CD8-positive, alpha-beta memory T cell (primary cell): Measurements from ENCODE around the gene ZYX. TPM values are rescaled to one million over a fixed set of nuclear protein-coding genes. Genes with fewer than 3 reads are reported as not detected.
"Not testable (repeated sequence)": the region's sequence is repeated elsewhere in the genome, so short reads cannot be mapped to it uniquely, and the experiment has no call there.

ENCODE experiments used
- CTCF ChIA-PET: fragments of 350-600 bp; sonication (Branson Sonifier 250); formaldehyde crosslinking; loops from one replicate; lab custom pipeline; 2021; ENCODE audit warnings: antibody characterized with exemption; lab: Charles Lee
- POLR2A ChIA-PET: fragments of 350-600 bp; sonication (Branson Sonifier 250); formaldehyde crosslinking; loops from one replicate; lab custom pipeline; 2021; ENCODE audit warnings: antibody characterized with exemption; lab: Charles Lee
- DNase-seq, 5 donors: peaks; one replicate each; pipeline versions ENCODE4 v3.0.0 to v3.0.0-alpha.2; 2020 to 2022; ENCODE audit warnings: mixed read lengths in 1 of 5
- H3K27ac ChIP-seq: one replicate; pipeline ENCODE4 v1.7.0; 2013; ENCODE audit warnings: low read depth, mild to moderate bottlenecking, low read length, moderate library complexity
- H3K27me3 ChIP-seq: 2 replicates; pipeline ENCODE4 v1.7.0; 2013; ENCODE audit warnings: low read length, mild to moderate bottlenecking; ENCODE audit not compliant: insufficient read depth, poor library complexity, severe bottlenecking
- H3K36me3 ChIP-seq: 2 replicates; pipeline ENCODE4 v1.7.0; 2013; ENCODE audit warnings: mild to moderate bottlenecking, low read length, moderate library complexity; ENCODE audit not compliant: insufficient read depth
- H3K4me1 ChIP-seq: 2 replicates; pipeline ENCODE4 v1.7.0; 2013; ENCODE audit warnings: mild to moderate bottlenecking, low read length, moderate library complexity; ENCODE audit not compliant: insufficient read depth
- H3K4me3 ChIP-seq: 2 replicates; pipeline ENCODE4 v1.7.0; 2013; ENCODE audit warnings: mild to moderate bottlenecking, low read length
- H3K9me3 ChIP-seq: 2 replicates; pipeline ENCODE4 v1.7.0; 2013; ENCODE audit warnings: mild to moderate bottlenecking, low read length
- H3K27ac Mint-ChIP-seq, 8 donors: one replicate each; pipeline ENCODE4 v1.8.0; 2020 to 2021; ENCODE audit warnings: mixed read lengths in 8 of 8, mild to moderate bottlenecking in 6 of 8, inconsistent platforms in 3 of 8, moderate library complexity in 3 of 8
- H3K27me3 Mint-ChIP-seq, 2 donors: one replicate each; pipeline ENCODE4 v1.8.0; 2020 to 2021; ENCODE audit warnings: mixed read lengths in 2 of 2, mild to moderate bottlenecking in 1 of 2, moderate library complexity in 1 of 2
- H3K36me3 Mint-ChIP-seq, 3 donors: one replicate each; pipeline ENCODE4 v1.8.0; 2020 to 2021; ENCODE audit warnings: mixed read lengths in 3 of 3, inconsistent platforms in 1 of 3, mild to moderate bottlenecking in 1 of 3
- H3K4me1 Mint-ChIP-seq, 3 donors: one replicate each; pipeline ENCODE4 v1.8.0; 2020 to 2021; ENCODE audit warnings: mixed read lengths in 3 of 3, inconsistent platforms in 1 of 3, mild to moderate bottlenecking in 1 of 3
- H3K4me3 Mint-ChIP-seq, 7 donors: one replicate each; pipeline ENCODE4 v1.8.0; 2020 to 2021; ENCODE audit warnings: mixed read lengths in 7 of 7, mild to moderate bottlenecking in 6 of 7, moderate library complexity in 4 of 7, inconsistent platforms in 2 of 7
- H3K9me3 Mint-ChIP-seq, 5 donors: one replicate each; pipeline ENCODE4 v1.8.0; 2020 to 2022; ENCODE audit warnings: mixed read lengths in 5 of 5, mild to moderate bottlenecking in 3 of 5, moderate library complexity in 2 of 5, inconsistent platforms in 1 of 5
- polyA plus RNA-seq: library from polyadenylated mRNA; unstranded; fragments of 300-500 nt; fragmentation: Illumina TruSeq; gene quantifications from one replicate; pipeline ENCODE4 v1.2.3, GENCODE V29; 2021
- total RNA-seq, 2 experiments: library from RNA; stranded (reverse); gene quantifications; one replicate each; pipeline ENCODE4 v1.2.3, GENCODE V29; 2021

The ZYX gene
- total and polyA plus RNA-seq, 3 experiments from 2014 or later: 101 to 143 (median 104) TPM

DNA sequence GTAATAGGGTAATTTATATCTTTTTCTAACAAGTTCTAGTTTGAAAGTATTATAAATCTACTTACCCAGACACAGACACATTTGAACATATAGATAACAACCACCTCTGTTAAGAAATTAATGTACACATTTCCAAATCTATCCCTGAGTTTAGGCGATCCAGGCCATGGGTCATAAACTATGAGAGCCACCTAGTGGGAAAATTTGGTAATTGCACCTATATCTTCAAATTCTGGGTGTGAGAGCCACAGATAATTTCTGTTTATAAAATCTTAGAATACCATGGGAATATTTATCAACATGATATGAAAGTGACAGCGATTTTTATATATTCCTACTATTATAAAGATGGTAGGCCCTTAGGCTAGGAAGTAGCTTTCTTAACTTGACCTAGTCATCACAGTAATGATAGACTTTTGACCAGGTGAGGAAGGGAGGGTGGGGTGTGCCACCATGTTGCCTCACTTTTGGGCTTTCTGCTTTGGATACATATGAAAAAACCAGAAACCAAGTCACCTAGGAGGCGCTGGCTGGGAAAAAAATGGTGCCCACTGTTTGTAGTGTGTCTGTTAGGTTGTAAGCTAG, 35.5 kb downstream of the ZYX start:
- CTCF ChIA-PET: interaction anchor here (0.7 to 5.8 kb wide), 24 partner anchors 9 to 197 kb away, joined by 3 to 67 read pairs (median 4); partner anchors contain the start of gene ZYX
- POLR2A ChIA-PET: interaction anchor here (0.6 to 0.7 kb wide), 2 partner anchors 36 to 197 kb away, joined by 3 to 13 read pairs; no protein-coding TSS in a partner anchor

DNA sequence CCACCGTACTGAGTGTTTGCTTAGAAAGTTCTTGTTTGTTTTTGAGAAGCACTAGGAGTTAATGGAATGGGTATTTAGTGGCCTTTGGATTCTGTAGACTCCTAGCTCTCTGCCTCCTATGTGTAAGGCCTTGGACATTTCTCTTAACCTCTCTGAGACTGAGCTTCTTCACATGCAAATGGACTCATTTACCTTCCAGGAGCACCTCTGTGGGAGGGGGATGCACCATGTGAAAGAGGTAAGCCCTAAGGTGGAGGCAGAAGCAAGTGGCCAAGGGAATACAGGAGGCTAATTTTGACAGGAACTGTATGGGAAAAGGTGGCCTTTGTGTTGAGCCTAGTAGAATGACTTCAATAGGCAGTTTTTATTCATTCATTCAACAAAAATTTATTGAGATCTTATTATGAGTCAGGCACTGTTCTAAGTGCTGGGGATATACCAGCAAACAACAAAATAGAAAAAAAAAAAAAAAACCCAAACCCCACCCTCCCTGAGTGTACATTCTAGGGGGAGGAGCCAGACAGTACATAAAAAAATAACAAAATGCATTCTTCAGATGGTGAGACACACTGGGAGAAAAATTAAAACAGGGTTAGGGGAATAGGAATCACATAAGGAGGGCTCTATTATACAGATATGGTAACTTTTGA, 36.7 kb downstream of the ZYX start:
- H3K36me3 Mint-ChIP-seq: peaks cover 0 to 5% (median 5%) of the 10 kb centered on the region in 3 donors
- peaks cover 0 to 2% (median 0%) of the 10 kb centered on the region in 5 donors for H3K9me3 Mint-ChIP-seq
- H3K9me3 ChIP-seq: no peaks in the 10 kb centered on the region
- H3K27ac Mint-ChIP-seq: no peak overlapping the region
- CTCF ChIA-PET: interaction anchor here (0.7 to 5.8 kb wide), 9 partner anchors 9 to 199 kb away, joined by 3 to 67 read pairs (median 4); partner anchors contain the start of gene ZYX
- H3K27me3 Mint-ChIP-seq: peaks cover 8 to 18% of the 10 kb centered on the region in 2 donors
- no peak overlapping the region for H3K27ac ChIP-seq
- no peaks in the 10 kb centered on the region for H3K4me1 ChIP-seq
- H3K4me3 Mint-ChIP-seq: peak overlapping the region in 1 of 7 donors; percentile 73
- peaks cover 0 to 5% (median 4%) of the 10 kb centered on the region in 3 donors for H3K4me1 Mint-ChIP-seq
- no peak overlapping the region for H3K4me3 ChIP-seq
- H3K27me3 ChIP-seq: no peaks in the 10 kb centered on the region
- no peak for DNase-seq
- POLR2A ChIA-PET: no interaction called here
- H3K36me3 ChIP-seq: no peaks in the 10 kb centered on the region

More for the DNA sequence above, 35.5 kb downstream of the ZYX start:
- H3K4me3 ChIP-seq: no peak overlapping the region
- Mint-ChIP-seq H3K27ac (no peak overlapping the region), H3K9me3 (no peaks in the 10 kb centered on the region), H3K27me3 (peaks cover 13 to 18% of the 10 kb centered on the region in 2 donors), H3K4me1 (peaks cover 0 to 5% (median 4%) of the 10 kb centered on the region in 3 donors), H3K36me3 (peaks cover 0 to 5% (median 3%) of the 10 kb centered on the region in 3 donors), H3K4me3 (no peak overlapping the region)
- no peaks in the 10 kb centered on the region for H3K9me3 ChIP-seq
- H3K27ac ChIP-seq: no peak overlapping the region
- H3K36me3 ChIP-seq: no peaks in the 10 kb centered on the region
- no peaks in the 10 kb centered on the region for H3K27me3 ChIP-seq
- no peaks in the 10 kb centered on the region for H3K4me1 ChIP-seq
- peak in 2 of 5 donors; percentile 49 to 56 for DNase-seq

DNA sequence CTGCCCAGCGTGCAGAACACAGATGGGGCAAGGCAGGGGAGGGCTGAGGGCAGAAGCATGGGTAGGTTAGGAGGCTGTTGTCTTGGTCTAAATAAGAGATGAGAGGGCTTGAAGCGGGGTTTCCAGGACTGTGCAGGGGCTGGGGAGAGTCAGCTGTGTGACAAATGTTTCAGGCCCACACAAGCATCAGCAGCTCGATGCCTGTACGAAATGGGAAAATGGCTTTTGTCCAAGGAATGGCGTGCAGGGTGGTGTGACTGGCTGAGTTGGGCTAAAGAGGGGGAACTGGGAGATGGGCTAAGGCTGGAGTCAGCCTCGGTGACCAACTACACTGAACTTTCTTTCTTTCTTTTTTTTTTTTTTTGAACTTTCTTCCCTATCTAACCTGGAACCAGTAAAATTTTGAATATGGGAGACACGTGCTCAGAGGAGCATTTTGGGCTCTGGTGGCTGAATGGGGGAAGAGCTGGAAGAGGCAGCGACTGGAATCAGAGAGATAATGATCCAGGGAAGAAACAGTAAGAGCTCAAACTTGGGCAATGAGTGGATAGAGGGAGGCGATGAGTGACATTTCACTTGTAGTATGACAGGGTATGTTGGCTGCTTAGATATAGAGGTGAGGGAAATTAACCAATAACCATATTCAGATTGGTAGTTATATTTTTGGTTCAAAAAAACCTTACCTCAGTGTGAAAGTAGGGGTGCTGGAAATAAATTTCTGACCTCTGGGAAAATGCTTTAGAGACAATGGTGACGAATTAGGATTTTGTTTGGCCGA, 37.7 kb downstream of the ZYX start:
- no peak overlapping the region for H3K4me3 ChIP-seq
- H3K36me3 Mint-ChIP-seq: peaks cover 0 to 7% (median 5%) of the 10 kb centered on the region in 3 donors
- no peaks in the 10 kb centered on the region for H3K27me3 ChIP-seq
- no peak for DNase-seq
- H3K4me1 Mint-ChIP-seq: peaks cover 0 to 5% (median 4%) of the 10 kb centered on the region in 3 donors
- H3K27me3 Mint-ChIP-seq: peaks cover 7 to 10% of the 10 kb centered on the region in 2 donors
- H3K4me3 Mint-ChIP-seq: no peak overlapping the region
- POLR2A ChIA-PET: no interaction called here
- H3K36me3 ChIP-seq: no peaks in the 10 kb centered on the region
- no peak overlapping the region for H3K27ac ChIP-seq
- CTCF ChIA-PET: interaction anchor here (1.2 to 5.8 kb wide), 3 partner anchors 39 to 177 kb away, joined by 3 to 67 read pairs (median 30); partner anchors contain the start of gene ZYX
- no peaks in the 10 kb centered on the region for H3K4me1 ChIP-seq
- no peak overlapping the region for H3K27ac Mint-ChIP-seq
- no peaks in the 10 kb centered on the region for H3K9me3 ChIP-seq
- H3K9me3 Mint-ChIP-seq: peaks cover 0 to 2% (median 0%) of the 10 kb centered on the region in 5 donors

DNA sequence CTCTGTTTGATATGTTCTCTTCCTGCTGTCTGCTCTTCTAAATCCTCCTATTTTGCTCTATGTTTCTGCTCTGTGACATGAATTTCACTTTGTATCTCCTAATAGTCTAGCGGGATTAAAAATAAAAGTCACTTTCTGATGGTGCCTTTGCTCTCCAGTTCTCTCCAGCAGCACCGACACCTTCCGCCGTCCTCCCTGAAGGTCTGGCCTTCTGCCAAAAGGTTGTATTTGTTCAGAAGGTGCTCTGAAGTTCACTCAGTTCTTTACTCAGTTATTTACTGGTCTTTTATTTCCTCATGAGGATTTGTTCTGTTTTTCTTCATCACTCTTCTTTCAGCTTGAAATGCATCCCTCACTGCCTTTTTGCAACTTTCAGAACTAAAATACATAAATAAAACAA, 38.7 kb downstream of the ZYX start:
- H3K36me3 Mint-ChIP-seq: peaks cover 0 to 6% (median 5%) of the 10 kb centered on the region in 3 donors
- H3K4me1 Mint-ChIP-seq: peaks cover 0 to 5% (median 4%) of the 10 kb centered on the region in 3 donors
- ChIA-PET CTCF (no interaction called here), POLR2A (no interaction called here)
- no peaks in the 10 kb centered on the region for H3K36me3 ChIP-seq
- H3K4me3 ChIP-seq: no peak overlapping the region
- DNase-seq: peak in 1 of 5 donors; percentile 13
- H3K9me3 Mint-ChIP-seq: peaks cover 0 to 2% (median 0%) of the 10 kb centered on the region in 5 donors
- H3K27me3 ChIP-seq: no peaks in the 10 kb centered on the region
- no peaks in the 10 kb centered on the region for H3K9me3 ChIP-seq
- H3K4me1 ChIP-seq: no peaks in the 10 kb centered on the region
- no peak overlapping the region for H3K27ac ChIP-seq
- no peak overlapping the region for H3K4me3 Mint-ChIP-seq
- peak overlapping the region in 1 of 8 donors; percentile 17 for H3K27ac Mint-ChIP-seq
- peaks cover 4 to 8% of the 10 kb centered on the region in 2 donors for H3K27me3 Mint-ChIP-seq

DNA sequence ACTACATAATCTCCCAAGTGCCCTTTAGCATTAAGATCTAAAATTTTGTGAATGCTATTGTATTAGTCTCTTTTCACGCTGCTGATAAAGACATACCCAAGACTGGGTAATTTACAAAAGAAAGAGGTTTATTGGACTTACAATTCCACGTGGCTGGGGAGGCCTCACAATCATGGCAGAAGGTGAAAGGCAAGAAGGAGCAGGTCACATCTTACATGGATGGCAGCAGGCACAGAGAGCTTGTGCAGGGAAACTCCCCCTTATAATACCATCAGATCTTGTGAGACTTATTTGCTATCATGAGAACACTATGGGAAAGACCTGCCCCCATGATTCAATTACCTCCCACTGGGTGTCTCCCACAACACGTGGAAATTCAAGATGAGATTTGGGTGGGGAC, 39.5 kb downstream of the ZYX start:
- DNase-seq, H3K36me3 Mint-ChIP-seq, H3K36me3 ChIP-seq, H3K9me3 Mint-ChIP-seq, H3K9me3 ChIP-seq, CTCF ChIA-PET, H3K27ac Mint-ChIP-seq, H3K4me1 Mint-ChIP-seq, H3K4me3 ChIP-seq, H3K4me3 Mint-ChIP-seq, H3K27me3 ChIP-seq, H3K4me1 ChIP-seq, H3K27me3 Mint-ChIP-seq, H3K27ac ChIP-seq: not testable (repeated sequence)
- POLR2A ChIA-PET: interaction anchor here (0.5 kb wide), 1 partner anchor 51 kb away, joined by 6 read pairs; no protein-coding TSS in a partner anchor

DNA sequence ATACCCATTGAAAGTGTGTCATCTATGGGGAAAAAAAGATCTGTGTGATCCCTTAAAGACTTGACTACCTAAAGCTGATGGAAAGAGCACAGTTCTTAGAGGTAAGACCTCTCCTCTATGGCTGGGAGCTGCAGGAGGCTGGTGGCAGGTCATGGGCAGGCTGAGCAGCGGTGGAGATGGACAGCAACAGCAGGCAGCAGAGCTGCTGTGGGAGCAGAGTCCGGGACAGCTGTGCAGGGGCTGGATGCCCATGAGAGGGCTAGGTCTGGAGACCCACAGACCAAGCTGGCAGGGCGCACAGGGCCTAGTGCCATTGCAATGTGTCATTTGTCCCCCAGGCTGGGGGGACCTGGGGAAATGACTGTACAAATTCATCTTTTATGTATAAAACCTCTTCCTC, 40.9 kb downstream of the ZYX start:
- ChIA-PET CTCF (interaction anchor here (1.0 to 1.3 kb wide), 3 partner anchors 10 to 172 kb away, joined by 3 read pairs; no protein-coding TSS in a partner anchor), POLR2A (no interaction called here)
- peaks cover 0 to 2% (median 0%) of the 10 kb centered on the region in 5 donors for H3K9me3 Mint-ChIP-seq

DNA sequence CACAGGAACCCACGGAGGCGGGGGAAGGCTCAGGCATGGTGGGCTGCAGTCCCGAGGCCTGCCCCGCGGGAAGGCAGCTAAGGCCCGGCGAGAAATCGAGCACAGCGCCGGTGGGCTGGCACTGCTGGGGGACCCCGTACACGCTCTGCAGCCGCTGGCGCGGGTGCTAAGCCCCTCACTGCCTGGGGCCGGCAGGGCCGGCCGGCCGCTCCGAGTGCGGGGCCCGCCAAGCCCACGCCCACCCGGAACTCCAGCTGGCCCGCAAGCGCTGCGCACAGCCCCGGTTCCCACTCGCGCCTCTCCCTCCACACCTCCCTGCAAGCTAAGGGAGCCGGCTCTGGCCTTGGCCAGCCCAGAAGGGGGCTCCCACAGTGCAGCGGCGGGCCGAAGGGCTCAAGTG, 43.3 kb downstream of the ZYX start:
- H3K9me3 Mint-ChIP-seq, POLR2A ChIA-PET: not testable (repeated sequence)

More for the DNA sequence above, 40.9 kb downstream of the ZYX start:
- H3K36me3 ChIP-seq: no peaks in the 10 kb centered on the region
- H3K9me3 ChIP-seq: no peaks in the 10 kb centered on the region
- no peak overlapping the region for H3K4me3 Mint-ChIP-seq
- peak overlapping the region in 1 of 8 donors; percentile 60 for H3K27ac Mint-ChIP-seq
- no peaks in the 10 kb centered on the region for H3K27me3 Mint-ChIP-seq
- H3K27me3 ChIP-seq: no peaks in the 10 kb centered on the region
- no peak for DNase-seq
- no peaks in the 10 kb centered on the region for H3K4me1 ChIP-seq
- H3K4me1 Mint-ChIP-seq: peaks cover 0 to 7% (median 4%) of the 10 kb centered on the region in 3 donors
- H3K36me3 Mint-ChIP-seq: peaks cover 0 to 5% (median 5%) of the 10 kb centered on the region in 3 donors
- H3K4me3 ChIP-seq: no peak overlapping the region
- no peak overlapping the region for H3K27ac ChIP-seq

More for the DNA sequence above, 43.3 kb downstream of the ZYX start:
- H3K4me1 ChIP-seq, H3K27me3 Mint-ChIP-seq, H3K4me3 Mint-ChIP-seq, H3K27me3 ChIP-seq, DNase-seq, H3K27ac Mint-ChIP-seq, H3K36me3 Mint-ChIP-seq, H3K36me3 ChIP-seq, H3K27ac ChIP-seq, CTCF ChIA-PET, H3K4me1 Mint-ChIP-seq, H3K9me3 ChIP-seq, H3K4me3 ChIP-seq: not testable (repeated sequence)
